HepG2 (cell line): Measurements from ENCODE around the gene RAB34. TPM values are rescaled to one million over a fixed set of nuclear protein-coding genes. Genes with fewer than 3 reads are reported as not detected.

Experiments used
- BRCA1 ChIP-seq: sonication (generic); formaldehyde crosslinking; IDR thresholded peaks from 2 replicates; pipeline ENCODE4 v1.4.0; 2020; ENCODE audit warnings: missing genetic modification reagents
- EZH2 ChIP-seq: conservative IDR thresholded peaks from 2 replicates; pipeline ENCODE4 v1.6.1; 2012; ENCODE audit warnings: mild to moderate bottlenecking, low read depth, low read length, moderate library complexity
- MEIS1 ChIP-seq: sonication (generic); formaldehyde crosslinking; IDR thresholded peaks from 2 replicates; pipeline ENCODE4 v1.9.0; 2021; ENCODE audit warnings: mild to moderate bottlenecking, missing genetic modification reagents, moderate library complexity, borderline replicate concordance
- MTA3 ChIP-seq: sonication (generic); formaldehyde crosslinking; IDR thresholded peaks from 2 replicates; pipeline ENCODE4 v1.4.0; 2020; ENCODE audit warnings: missing genetic modification reagents
- NR3C1 ChIP-seq: sonication (generic); formaldehyde crosslinking; IDR thresholded peaks from 2 replicates; pipeline ENCODE4 v1.4.0; 2020; ENCODE audit warnings: missing genetic modification reagents
- SMAD1 ChIP-seq: sonication (generic); formaldehyde crosslinking; IDR thresholded peaks from 2 replicates; pipeline ENCODE4 v1.4.0; 2020; ENCODE audit warnings: missing genetic modification reagents, low read depth, mild to moderate bottlenecking, borderline replicate concordance
- YY1 ChIP-seq: IDR thresholded peaks from 2 replicates; pipeline ENCODE4 v1.6.1; 2011; ENCODE audit warnings: low read length, low read depth, moderate library complexity, mild to moderate bottlenecking; ENCODE audit not compliant: insufficient read depth, insufficient replicate concordance
- ZBTB20 ChIP-seq: sonication (generic); formaldehyde crosslinking; IDR thresholded peaks from 2 replicates; pipeline ENCODE4 v1.8.1; 2023; ENCODE audit warnings: missing genetic modification reagents, low read depth, mild to moderate bottlenecking, borderline replicate concordance
- ZBTB25 ChIP-seq: IDR thresholded peaks from 2 replicates; pipeline ENCODE4 v1.6.1; 2018; ENCODE audit warnings: missing genetic modification reagents
- ZBTB39 ChIP-seq: sonication (generic); formaldehyde crosslinking; IDR thresholded peaks from 2 replicates; pipeline ENCODE4 v1.5.0; 2020; ENCODE audit warnings: missing genetic modification reagents
- ZFAT ChIP-seq: sonication (generic); formaldehyde crosslinking; conservative IDR thresholded peaks from 2 replicates; pipeline ENCODE4 v1.8.1; 2023; ENCODE audit warnings: missing genetic modification reagents, inconsistent platforms
- ZNF136 ChIP-seq: sonication (generic); formaldehyde crosslinking; IDR thresholded peaks from 2 replicates; pipeline ENCODE4 v1.8.1; 2022; ENCODE audit warnings: low read depth, mild to moderate bottlenecking, moderate library complexity, missing genetic modification reagents
- ZNF329 ChIP-seq: sonication (generic); formaldehyde crosslinking; IDR thresholded peaks from 2 replicates; pipeline ENCODE4 v1.9.0; 2021; ENCODE audit warnings: low read depth, mild to moderate bottlenecking, missing genetic modification reagents
- ZNF547 ChIP-seq: sonication (generic); formaldehyde crosslinking; IDR thresholded peaks from 2 replicates; pipeline ENCODE4 v1.5.1; 2020; ENCODE audit warnings: mild to moderate bottlenecking, missing genetic modification reagents
- ZNF646 ChIP-seq: sonication (generic); formaldehyde crosslinking; IDR thresholded peaks from 2 replicates; pipeline ENCODE4 v1.9.0; 2021; ENCODE audit warnings: mild to moderate bottlenecking, missing genetic modification reagents
- polyA plus RNA-seq, 8 experiments: library from polyadenylated mRNA; depleted of rRNA in 3 of 8; stranded (reverse) in 7 of 8; unstranded in 1 of 8; fragments of >200 nt; fragmentation: Illumina TruSeq in 4 of 8; extraction: Trizol in 4 of 8; gene quantifications; 2 replicates each; pipeline versions ENCODE4 v1.2.1 to v1.2.3, GENCODE V29; 2011 to 2016; ENCODE audit warnings: low read depth in 4 of 8, missing spikeins in 1 of 8, mixed read lengths in 1 of 8; ENCODE audit not compliant: insufficient read depth in 1 of 8
- total RNA-seq, 5 experiments: library from RNA; depleted of rRNA; stranded (reverse); fragments of >200 nt; fragmentation: Illumina TruSeq; extraction: Trizol; gene quantifications; 2 replicates each; pipeline ENCODE4 v1.2.3, GENCODE V29; 2016; ENCODE audit warnings: low read depth in 1 of 5

RAB34 gene
- total and polyA plus RNA-seq, 2 of the 13 experiments (the other 11 are each of a cell fraction or from before 2014, with no cell fraction given), result 0.49 TPM; not detected in 1

GRCh38 chr17:28726627-28727491, 9.2 kb upstream of the RAB34 start (continued):
- no peak for TF ChIP-seq MTA3
- no peak for TF ChIP-seq ZFAT (CRISPR knock-in tag)
- TF ChIP-seq ZNF547 (CRISPR knock-in tag), result 0 out of 2 replicates have a peak, but pooled peaks have one; percentile 48
- TF ChIP-seq EZH2, result no peak
- TF ChIP-seq ZNF136 (CRISPR knock-in tag), result no peak
- TF ChIP-seq YY1, result peak; percentile 63
- no peak; the same call in 1 of the 2 replicates for TF ChIP-seq ZNF329
- TF ChIP-seq SMAD1, result no peak
- TF ChIP-seq ZBTB25, result peak; percentile 67; the same call in 1 of the 2 replicates
- TF ChIP-seq NR3C1 (CRISPR knock-in tag), result no peak
- peak; percentile 94; the same call in 1 of the 2 replicates for TF ChIP-seq MEIS1 (CRISPR knock-in tag)
- TF ChIP-seq ZBTB20 (CRISPR knock-in tag), result no peak
- no peak for TF ChIP-seq ZNF646
- TF ChIP-seq BRCA1 (CRISPR knock-in tag), result no peak
- TF ChIP-seq ZBTB39, result no peak
